HG02840 (cell line): ENCODE measurements around the gene ZNF789.
A peak's percentile ranks its signal among the peaks of the same experiment; 100 is the strongest.
"Not testable (repeated sequence)": the region's sequence is repeated elsewhere in the genome, so short reads cannot be mapped to it uniquely, and the experiment has no call there.

Source experiments
- ATAC-seq: cut with Tn5 transposase; IDR thresholded peaks from one replicate; pipeline ENCODE4 v1.9.1; 2021; ENCODE audit warnings: mild to moderate bottlenecking, moderate library complexity, moderate number of reproducible peaks; ENCODE audit not compliant: unreplicated experiment, low FRiP score

ZNF789 gene

DNA sequence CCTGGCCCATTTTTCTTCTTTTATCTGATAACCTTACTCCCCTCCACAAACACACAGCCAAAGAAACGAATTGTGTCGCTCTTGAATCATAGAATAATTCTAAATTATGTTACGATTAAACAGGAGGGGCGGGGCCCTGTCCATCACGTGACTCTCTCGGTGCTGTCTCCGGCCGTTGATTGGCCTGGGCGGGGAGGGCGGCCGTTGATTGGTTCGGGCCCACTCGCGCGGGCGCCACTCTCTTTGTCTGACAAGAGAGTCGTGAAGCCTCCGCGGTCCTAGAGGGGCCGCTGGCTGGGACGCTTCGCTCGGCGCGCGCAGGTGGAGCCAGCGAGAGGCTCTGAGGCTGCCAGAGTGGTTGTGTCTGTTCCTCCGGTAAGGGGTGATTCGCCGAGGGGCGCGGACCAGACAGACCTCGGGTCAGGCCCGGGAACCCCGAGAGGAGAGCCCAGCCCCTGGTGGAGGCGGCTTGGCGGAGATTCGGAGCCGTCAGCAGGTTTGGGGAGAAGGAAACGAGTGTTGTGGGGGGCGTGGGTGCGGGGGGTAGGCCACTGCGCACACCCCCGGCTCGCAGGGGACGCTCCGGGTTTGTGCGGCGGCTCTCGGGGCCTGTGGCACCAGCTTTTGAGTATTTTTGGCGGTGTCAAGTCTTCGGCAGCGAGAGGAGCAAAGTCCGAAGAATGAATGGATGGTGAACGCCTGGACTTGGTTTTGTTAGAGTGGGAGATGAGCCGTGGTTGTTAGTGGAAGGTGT is at the start of gene ZNF789:
Gene ZNF789, plus strand, starts transcription at position 330 of the 754 bp plus-strand sequence. CDS start 3,567 bp downstream, outside the sequence.
- peak; percentile 96 for ATAC-seq

DNA sequence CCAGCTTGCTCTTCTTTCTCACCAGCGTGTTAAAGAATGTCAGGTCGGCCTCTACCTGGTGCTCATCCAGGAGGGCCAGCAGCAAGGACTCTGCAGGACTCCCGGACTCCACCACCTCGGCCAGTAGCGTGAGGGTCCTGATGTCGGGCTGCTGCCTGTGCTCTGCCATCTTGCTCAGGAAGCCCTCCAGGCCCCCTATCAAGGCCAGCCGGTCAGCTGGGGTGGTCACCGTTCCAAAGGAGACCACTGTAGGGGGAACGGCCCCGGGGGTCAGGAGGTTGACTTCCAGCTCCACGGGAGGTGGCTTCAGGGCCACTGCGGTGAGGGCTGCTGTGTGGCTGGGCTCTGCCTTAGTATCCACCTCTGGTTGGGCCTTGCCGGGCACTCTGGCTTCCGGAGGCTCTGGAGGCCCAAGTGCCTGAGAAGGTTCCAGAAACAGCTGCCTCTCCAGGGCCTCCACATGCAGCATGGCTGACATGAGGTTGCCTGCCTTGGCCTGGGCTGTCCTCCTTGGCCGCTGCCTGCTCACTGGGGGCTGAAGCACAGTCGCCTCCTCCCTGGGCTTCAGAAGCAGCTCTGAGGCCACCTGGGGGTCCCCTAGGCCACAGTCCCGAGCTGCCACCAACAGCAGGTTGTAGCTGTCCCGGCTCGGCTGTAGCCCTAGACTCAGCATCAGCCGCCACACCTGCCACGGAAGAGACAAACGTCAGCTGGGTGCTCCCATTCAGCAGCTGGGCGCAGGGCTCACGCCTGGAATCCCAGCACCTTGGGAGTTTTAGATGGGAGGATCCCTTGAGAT is 47.6 kb upstream of the ZNF789 start:
- ATAC-seq = no peak

GRCh38 chr7:99428972-99429566 is 43.6 kb upstream of the ZNF789 start:
- no peak for ATAC-seq

DNA sequence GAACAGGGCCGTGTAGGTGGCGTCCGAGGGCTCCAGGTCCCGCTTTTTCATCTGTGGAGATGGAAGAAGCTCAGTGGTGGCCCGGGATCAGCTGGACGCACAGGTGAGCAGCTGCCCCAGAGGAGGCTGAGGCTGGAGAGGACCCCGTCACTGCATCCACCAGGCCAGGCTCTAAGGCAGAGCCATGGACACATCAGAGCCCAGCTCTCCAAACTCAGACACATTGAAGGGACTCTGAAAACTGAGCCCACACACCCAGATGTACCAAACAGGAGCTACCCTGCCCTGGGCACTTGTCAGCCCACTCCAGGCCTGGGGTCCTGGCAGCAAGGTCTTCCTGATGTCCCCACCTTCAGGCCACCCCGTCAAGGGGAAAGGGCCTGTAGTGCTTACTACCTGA is 42.9 kb upstream of the ZNF789 start:
- no peak for ATAC-seq

GRCh38 chr7:99431756-99432540 is 40.7 kb upstream of the ZNF789 start:
- ATAC-seq = not testable (repeated sequence)

DNA sequence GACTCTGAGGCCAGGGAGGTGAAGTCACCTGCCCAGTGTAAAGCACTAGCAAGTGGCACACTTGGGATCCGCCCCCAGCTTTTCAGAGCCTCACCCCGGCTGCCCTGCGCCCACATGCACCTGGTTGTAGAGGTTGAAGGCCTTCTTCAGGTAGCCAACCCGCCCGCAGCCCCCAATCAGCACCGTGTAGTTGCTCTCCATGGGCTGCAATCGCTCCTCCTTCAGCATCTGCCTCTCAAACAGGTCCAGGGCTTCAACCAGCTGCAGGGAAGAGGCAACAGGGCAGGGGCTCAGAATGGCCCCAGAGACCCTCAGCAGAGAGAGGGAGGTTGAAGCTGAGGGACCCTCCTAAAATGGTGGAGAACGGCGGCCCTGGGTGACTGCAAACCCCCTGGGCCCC is 39.5 kb upstream of the ZNF789 start:
- ATAC-seq = no peak

DNA sequence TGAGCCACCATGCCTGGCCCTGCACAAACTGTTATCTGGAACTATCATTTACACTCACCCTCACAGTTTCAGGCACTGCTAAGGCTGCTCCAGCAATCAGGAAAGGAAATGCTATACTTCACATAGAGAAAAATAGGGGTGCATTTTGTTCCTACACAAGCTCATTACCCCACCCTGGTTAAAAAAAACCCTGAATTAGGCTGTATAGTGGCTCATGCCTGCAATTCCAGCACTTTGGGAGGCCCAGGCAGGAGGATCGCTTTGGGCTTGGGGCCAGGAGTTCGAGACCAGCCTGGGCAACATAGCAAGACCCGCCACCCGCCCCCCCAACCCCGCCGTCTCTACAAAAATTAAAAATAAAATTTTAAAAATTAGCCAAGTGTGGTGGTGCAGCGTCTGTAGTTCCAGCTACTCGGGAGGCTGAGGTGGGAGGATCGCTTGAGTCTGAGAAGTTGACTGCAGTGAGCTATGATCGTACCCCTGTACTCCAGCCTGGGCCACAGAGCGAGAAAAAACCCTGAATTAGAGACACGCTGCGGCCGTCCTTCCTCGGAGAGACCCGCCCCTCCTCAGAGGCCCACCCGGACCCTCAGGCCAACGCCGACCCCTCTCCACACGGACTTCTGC is 34.6 kb upstream of the ZNF789 start:
- ATAC-seq = no peak

DNA sequence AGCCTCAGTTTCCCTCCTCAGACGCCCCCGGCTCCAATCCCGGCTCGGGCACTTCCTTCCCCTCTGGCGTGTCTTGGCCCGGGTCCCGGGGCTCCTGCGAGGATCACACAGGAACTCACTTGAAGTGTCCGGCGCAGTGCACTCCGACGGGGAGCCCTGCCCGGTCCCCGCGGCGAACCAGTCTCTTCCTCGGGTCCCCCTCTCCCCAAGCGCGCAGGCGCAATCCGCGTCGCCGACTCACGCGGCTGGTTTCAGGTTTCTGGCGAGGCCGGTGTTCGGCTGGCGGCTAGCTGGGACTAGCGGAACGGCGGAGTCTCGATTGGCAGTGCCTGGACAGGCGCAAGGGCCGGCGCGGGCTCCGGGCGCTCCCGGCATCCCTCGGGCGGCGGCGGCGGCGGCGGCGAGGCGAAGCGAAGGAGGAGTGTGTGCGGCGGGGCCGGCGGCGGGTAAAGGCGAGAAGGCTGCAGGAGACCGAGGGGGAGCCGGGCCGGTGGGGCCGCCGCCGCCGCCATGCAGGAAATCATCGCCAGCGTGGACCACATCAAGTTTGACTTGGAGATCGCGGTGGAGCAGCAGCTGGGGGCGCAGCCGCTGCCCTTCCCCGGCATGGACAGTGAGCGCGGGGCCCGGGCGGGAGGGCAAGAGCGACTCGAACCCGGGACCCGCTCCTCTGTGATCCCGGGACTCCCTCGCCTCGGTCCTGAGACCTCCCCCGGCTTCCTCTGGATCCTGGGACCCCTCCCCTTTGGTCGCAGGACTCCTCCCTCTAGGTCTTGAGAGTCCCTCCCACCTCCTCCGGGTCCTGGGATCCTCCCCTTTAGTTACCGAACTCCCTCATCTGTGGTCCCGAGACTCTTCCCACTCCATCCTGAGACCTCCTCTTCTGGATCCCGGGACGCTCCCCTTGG is 33.9 kb upstream of the ZNF789 start, which contains the start of the genes CPSF4 and PTCD1:
Gene CPSF4, plus strand, starts transcription at position 371 of the 908 bp plus-strand sequence. Its CDS starts 140 bp downstream, at position 511.
Gene PTCD1, minus strand, starts transcription at position 226 of the 908 bp plus-strand sequence. CDS start 3,556 bp downstream, outside the sequence.
- peak; percentile 87 for ATAC-seq

DNA sequence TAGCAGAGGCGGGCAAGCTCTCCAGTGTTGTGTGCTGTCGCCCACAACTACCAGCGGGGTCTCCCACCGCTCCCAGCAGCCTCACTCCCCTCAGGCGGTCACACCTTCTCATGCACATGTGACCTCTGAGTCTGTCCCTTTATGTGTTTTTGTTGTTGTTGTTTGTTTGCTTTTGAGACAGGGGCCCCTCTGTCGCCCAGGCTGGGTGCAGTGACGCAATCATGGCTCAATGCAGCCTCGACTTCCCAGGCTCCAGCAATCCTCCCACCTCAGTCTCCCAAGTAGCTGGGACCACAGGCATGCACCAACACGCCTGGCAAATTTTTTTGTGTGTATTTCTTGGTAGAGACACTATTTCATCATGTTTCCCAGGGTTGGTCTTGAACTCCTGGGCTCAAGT is 32.5 kb upstream of the ZNF789 start:
- no peak for ATAC-seq

GRCh38 chr7:99446096-99446495 is 26.6 kb upstream of the ZNF789 start:
- no peak for ATAC-seq

DNA sequence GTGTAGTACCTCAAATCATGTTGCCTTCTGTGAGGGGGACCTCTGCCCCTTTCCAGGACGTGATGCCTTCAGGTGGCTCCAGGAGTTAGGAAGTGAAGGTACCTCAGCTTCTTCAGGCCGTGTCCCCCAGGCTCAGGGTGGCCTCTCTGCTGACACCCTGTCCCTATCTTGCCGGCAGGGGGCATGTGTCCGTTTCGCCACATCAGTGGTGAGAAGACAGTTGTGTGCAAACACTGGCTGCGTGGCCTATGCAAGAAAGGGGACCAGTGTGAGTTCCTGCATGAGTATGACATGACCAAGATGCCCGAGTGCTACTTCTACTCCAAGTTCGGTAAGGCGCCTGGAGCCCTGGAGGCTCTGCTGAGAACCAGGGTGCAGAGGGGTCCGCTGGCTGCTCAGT is 24.7 kb upstream of the ZNF789 start:
- ATAC-seq = no peak

DNA sequence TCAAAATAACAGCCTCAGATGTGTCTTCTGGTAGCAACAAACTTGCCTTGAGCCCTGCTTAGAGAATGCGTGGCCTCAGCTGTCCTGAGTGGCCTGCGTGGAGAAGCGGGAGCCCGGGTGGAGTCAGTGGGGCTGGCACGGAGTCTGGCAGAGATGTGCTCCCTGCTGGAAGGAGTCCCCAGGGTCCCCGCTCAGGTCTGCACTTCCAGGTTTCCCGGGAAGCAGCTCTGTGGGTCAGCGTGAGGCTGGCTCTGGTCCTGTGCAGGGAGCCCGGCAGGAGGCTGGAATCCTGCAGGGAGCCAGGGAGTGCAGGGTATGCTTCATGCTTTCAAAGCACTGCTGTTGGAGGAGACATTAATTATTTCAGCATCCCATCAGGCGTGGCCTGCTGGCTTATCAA is 23.8 kb upstream of the ZNF789 start:
- no peak for ATAC-seq

- ATAC-seq = no peak
Observed at GRCh38 chr7:99449326-99449725, 23.4 kb upstream of the ZNF789 start.

- ATAC-seq = no peak
Observed at GRCh38 chr7:99451936-99452335, 20.8 kb upstream of the ZNF789 start.

- no peak for ATAC-seq
Observed at GRCh38 chr7:99452541-99452940, 20.1 kb upstream of the ZNF789 start.

GRCh38 chr7:99453105-99453504 is 19.6 kb upstream of the ZNF789 start:
- no peak for ATAC-seq

DNA sequence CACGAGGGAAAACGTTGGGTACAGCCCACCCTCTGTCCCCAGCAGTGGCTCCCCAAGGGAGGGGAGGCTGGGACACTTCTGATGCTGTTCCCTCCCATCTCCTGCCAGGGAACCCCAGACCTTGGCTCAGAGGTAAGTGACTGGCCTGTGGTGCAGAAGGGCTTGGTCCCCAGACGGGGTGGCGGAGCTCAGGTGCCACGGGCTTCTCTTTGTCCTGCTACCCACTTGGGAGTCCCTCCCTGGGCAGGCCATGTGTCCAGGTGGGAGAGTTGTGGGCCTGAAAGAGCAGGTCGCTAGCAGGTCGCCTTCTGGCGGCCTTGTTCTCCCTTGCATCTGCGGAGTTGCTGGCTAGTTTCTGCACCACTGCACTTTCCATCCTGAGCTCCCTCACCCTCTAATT is 16.8 kb upstream of the ZNF789 start:
- ATAC-seq = no peak

- ATAC-seq = no peak
Observed at GRCh38 chr7:99456288-99456687, 16.4 kb upstream of the ZNF789 start.
